Measurements from ENCODE around the gene PTGDR2.

The PTGDR2 gene

GRCh38 chr11:60842668-60843600 lies 12.8 kb downstream of the PTGDR2 start:
- TF ChIP-seq, protein P1, sequence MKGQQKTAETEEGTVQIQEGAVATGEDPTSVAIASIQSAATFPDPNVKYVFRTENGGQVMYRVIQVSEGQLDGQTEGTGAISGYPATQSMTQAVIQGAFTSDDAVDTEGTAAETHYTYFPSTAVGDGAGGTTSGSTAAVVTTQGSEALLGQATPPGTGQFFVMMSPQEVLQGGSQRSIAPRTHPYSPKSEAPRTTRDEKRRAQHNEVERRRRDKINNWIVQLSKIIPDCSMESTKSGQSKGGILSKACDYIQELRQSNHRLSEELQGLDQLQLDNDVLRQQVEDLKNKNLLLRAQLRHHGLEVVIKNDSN (IDR thresholded peaks at IDR 0.05), result no peak
- TF ChIP-seq CREB1 (IDR thresholded peaks at IDR 0.05; ENCODE audit: low read depth) (no peak), REST (IDR thresholded peaks at IDR 0.05; ENCODE audit: low read depth) (no peak), ZBTB7A (IDR thresholded peaks at IDR 0.05; ENCODE audit: low read depth) (no peak), FOXM1 (IDR thresholded peaks at IDR 0.05; ENCODE audit: borderline replicate concordance, low read depth) (no peak), YY1 (IDR thresholded peaks at IDR 0.05; ENCODE audit: low read depth) (no peak), NFIC (IDR thresholded peaks at IDR 0.05) (no peak), EGR1 (IDR thresholded peaks at IDR 0.05) (no peak), TEAD4 (IDR thresholded peaks at IDR 0.05) (no peak), CEBPB (IDR thresholded peaks at IDR 0.05) (no peak), TCF12 (IDR thresholded peaks at IDR 0.05; ENCODE audit: low read depth) (no peak), EP300 (IDR thresholded peaks at IDR 0.05; ENCODE audit: borderline replicate concordance) (no peak), TAF1 (IDR thresholded peaks at IDR 0.05; ENCODE audit: low read depth) (no peak), RAD21 (IDR thresholded peaks at IDR 0.05; ENCODE audit: low read depth) (no peak)
- TF ChIP-seq, protein P2, sequence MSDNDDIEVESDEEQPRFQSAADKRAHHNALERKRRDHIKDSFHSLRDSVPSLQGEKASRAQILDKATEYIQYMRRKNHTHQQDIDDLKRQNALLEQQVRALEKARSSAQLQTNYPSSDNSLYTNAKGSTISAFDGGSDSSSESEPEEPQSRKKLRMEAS (IDR thresholded peaks at IDR 0.05), result no peak

DNA sequence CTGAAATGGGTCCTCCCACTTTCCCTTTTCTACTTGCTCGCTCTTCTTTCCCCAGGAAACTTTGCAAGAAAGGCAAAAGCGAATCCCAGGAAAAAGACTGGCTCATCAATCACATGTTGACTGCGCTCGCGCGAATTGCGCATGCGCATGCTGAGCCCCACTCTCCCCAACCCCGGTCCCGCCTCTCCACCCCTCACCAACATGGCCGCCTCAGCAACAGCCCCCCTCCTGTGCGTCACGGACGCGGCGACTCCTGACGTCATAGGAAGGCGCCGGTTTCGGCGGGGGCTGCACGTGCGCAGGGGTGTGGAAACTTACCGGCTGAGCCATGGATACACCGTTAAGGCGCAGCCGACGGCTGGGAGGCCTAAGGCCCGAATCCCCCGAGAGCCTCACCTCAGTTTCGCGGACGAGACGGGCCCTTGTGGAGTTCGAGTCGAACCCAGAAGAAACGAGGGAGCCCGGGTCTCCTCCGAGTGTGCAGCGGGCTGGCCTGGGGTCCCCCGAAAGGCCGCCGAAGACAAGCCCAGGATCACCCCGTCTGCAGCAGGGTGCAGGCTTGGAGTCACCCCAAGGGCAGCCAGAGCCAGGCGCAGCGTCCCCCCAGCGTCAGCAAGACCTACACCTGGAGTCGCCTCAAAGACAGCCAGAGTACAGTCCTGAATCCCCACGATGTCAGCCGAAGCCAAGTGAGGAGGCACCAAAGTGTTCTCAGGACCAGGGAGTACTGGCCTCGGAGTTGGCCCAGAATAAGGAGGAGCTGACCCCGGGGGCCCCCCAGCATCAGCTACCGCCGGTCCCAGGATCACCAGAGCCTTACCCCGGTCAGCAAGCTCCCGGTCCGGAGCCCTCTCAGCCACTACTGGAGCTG lies 13.7 kb downstream of the PTGDR2 start, which contains the start of gene CCDC86:
Gene CCDC86, plus strand, starts transcription at position 317 of the 871 bp plus-strand sequence. Its CDS starts 12 bp downstream, at position 329.
- peak; percentile 71 for TF ChIP-seq TCF12 (IDR thresholded peaks at IDR 0.05; ENCODE audit: low read depth)
- TF ChIP-seq, protein P2 (IDR thresholded peaks at IDR 0.05), result peak; percentile 100
- no peak for TF ChIP-seq CEBPB (IDR thresholded peaks at IDR 0.05)
- TF ChIP-seq TAF1 (IDR thresholded peaks at IDR 0.05; ENCODE audit: low read depth), result peak; percentile 82
- TF ChIP-seq FOXM1 (IDR thresholded peaks at IDR 0.05; ENCODE audit: borderline replicate concordance, low read depth), result no peak
- no peak for TF ChIP-seq RAD21 (IDR thresholded peaks at IDR 0.05; ENCODE audit: low read depth)
- TF ChIP-seq EP300 (IDR thresholded peaks at IDR 0.05; ENCODE audit: borderline replicate concordance), result peak; percentile 42; the same call in 1 of the 2 replicates
- no peak for TF ChIP-seq TEAD4 (IDR thresholded peaks at IDR 0.05)
- peak; percentile 100 for TF ChIP-seq CREB1 (IDR thresholded peaks at IDR 0.05; ENCODE audit: low read depth)
- no peak for TF ChIP-seq NFIC (IDR thresholded peaks at IDR 0.05)
- TF ChIP-seq, protein P1 (IDR thresholded peaks at IDR 0.05), result peak; percentile 82
- TF ChIP-seq EGR1 (IDR thresholded peaks at IDR 0.05), result no peak
- TF ChIP-seq ZBTB7A (IDR thresholded peaks at IDR 0.05; ENCODE audit: low read depth), result peak; percentile 55; the same call in 1 of the 2 replicates
- no peak for TF ChIP-seq REST (IDR thresholded peaks at IDR 0.05; ENCODE audit: low read depth)
- peak; percentile 98 for TF ChIP-seq YY1 (IDR thresholded peaks at IDR 0.05; ENCODE audit: low read depth)

- TF ChIP-seq RAD21 (IDR thresholded peaks at IDR 0.05; ENCODE audit: low read depth), result no peak
- TF ChIP-seq TCF12 (IDR thresholded peaks at IDR 0.05; ENCODE audit: low read depth), result no peak
- no peak for TF ChIP-seq ZBTB7A (IDR thresholded peaks at IDR 0.05; ENCODE audit: low read depth)
- TF ChIP-seq YY1 (IDR thresholded peaks at IDR 0.05; ENCODE audit: low read depth), result no peak
- no peak for TF ChIP-seq TEAD4 (IDR thresholded peaks at IDR 0.05)
- TF ChIP-seq EP300 (IDR thresholded peaks at IDR 0.05; ENCODE audit: borderline replicate concordance), result no peak
- no peak for TF ChIP-seq CREB1 (IDR thresholded peaks at IDR 0.05; ENCODE audit: low read depth)
- no peak for TF ChIP-seq FOXM1 (IDR thresholded peaks at IDR 0.05; ENCODE audit: borderline replicate concordance, low read depth)
- no peak for TF ChIP-seq TAF1 (IDR thresholded peaks at IDR 0.05; ENCODE audit: low read depth)
- TF ChIP-seq CEBPB (IDR thresholded peaks at IDR 0.05), result no peak
- TF ChIP-seq, protein P1 (IDR thresholded peaks at IDR 0.05), result no peak
- TF ChIP-seq, protein P2 (IDR thresholded peaks at IDR 0.05), result no peak
These were observed 15.0 kb downstream of the PTGDR2 start for GRCh38 chr11:60840470-60841430.
